Hippocampal formation (tissue), 2 donors: ENCODE measurements around the gene RHOG.
A peak's percentile ranks its signal among the peaks of the same experiment; 100 is the strongest.
"Not testable (repeated sequence)": the region's sequence is repeated elsewhere in the genome, so short reads cannot be mapped to it uniquely, and the experiment has no call there.

Experiments used
- DNase-seq, 2 donors: peaks; one replicate each; lab custom pipeline; 2025; lab: John Stamatoyannopoulos, UW

Gene RHOG

DNA sequence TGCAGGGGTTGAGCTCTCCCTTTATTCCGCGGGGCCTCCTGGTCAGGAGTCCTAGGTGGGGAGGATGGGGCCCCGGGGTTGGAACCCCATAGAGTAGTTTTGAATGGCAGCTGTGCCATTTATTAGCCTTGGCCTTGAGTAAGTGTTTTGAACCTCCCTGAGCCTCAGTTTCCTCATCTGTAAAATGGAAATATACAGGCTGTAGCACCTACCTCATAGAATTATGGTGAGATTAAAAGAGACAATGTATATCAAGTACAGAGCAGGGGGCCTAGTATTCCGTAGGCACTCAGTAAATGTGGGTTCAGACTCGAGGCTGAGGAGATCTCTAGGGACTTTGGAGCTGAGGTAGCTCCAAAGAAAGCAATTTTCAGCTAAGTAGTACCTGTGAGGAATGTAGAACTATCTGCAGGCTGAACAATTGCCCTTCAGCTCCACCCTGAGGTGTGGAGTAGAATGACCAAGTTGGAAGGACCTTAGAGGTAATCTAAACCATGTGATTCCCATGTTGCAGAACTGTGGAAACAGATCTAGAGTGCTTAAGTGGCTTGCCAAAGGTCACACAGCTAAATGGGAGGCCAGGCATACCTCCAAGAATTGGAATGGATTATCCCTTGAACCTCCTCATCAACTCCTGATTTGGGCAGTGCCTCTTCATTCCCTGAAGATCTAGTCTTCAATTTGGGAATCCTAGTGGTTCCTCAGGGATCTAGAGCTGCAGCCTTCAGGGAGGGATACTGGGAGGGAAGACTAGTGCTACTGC, 31.7 kb downstream of the RHOG start:
- no peak for DNase-seq

DNA sequence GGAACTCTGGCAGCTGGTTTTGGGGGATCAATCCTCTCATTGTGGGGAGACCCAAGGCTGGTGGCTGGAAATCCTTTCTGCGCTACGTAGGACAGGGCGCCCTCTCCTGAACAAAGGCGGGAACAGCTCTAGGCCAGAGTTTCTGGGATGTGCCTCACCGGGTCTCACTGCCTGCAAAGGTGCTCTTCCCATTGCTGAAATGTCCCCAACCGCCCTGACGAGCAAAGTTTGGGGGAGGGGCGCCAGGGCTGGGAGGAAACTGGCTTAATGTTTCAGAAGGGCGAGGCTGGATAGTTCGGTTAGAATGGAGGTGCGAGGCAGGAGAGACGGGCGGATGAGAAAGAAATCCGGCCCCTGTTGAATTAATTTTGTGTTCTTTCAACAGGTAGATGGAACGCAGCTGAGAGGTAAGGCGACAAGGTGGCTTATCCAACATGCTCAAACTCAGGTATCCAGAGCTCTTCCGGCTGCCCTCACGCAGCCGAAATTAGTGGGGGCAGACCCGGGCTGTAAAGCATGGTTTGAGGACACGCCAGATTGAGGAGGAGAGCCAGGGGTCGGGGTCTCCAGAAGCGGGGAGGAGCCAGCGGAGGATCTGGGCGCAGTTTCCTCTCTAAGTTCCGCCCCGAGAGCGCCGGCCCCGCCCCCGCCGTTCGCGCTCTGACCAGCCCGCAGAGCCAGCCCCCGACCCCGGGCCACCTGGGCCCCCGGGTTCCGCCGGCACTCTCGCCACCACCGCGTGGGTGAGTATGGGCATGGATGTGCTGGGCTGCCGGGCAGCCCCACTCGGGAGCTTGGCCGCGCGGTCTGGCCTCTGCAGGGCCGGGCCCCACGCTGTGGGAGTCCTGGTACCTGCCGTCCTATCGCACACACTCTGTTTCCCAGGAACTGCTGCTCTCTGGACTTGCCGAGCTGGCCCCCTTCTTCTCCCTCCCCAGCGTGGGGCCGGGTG, 32.6 kb downstream of the RHOG start, which contains the start of gene PGAP2:
TSS of gene PGAP2 (plus strand) at position 652 of the 952 bp plus-strand sequence. CDS start 2,700 bp downstream, outside the sequence.
- peak; percentile 39 to 41 for DNase-seq

DNA sequence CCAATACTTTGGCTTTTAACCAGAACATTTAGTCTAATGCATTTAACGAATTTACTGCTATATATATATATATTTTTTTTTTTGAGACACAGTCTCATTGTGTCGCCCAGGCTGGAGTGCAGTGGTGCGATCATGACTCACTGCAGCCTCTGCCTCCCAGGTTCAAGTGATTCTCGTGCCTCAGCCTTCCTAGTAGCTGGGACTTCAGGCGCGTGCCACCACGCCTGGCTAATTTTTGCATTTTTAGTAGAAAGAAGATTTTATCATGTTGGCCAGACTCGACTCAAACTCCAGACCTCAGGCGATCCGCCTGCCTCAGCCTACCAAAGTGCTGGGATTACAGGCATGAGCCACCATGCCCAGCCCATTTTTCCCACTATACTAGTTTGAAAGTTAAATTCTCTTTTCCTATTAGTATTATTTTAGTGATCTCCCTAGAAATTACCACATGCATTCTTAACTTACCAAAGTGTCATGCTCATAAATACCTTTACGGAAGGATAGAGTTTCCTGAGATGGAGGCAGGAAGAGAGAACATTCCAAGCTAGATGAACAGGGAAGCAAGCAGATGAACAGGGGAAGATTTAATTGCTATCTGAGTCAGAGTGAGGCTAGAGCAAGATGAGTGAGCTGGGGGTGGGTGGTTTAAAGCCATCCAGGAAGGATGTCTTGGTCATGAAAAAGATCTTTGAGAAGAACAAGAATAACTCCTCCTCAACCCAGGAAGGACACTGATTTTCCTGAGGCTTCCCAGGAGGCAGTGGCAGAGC, 36.8 kb downstream of the RHOG start:
- no peak for DNase-seq

DNA sequence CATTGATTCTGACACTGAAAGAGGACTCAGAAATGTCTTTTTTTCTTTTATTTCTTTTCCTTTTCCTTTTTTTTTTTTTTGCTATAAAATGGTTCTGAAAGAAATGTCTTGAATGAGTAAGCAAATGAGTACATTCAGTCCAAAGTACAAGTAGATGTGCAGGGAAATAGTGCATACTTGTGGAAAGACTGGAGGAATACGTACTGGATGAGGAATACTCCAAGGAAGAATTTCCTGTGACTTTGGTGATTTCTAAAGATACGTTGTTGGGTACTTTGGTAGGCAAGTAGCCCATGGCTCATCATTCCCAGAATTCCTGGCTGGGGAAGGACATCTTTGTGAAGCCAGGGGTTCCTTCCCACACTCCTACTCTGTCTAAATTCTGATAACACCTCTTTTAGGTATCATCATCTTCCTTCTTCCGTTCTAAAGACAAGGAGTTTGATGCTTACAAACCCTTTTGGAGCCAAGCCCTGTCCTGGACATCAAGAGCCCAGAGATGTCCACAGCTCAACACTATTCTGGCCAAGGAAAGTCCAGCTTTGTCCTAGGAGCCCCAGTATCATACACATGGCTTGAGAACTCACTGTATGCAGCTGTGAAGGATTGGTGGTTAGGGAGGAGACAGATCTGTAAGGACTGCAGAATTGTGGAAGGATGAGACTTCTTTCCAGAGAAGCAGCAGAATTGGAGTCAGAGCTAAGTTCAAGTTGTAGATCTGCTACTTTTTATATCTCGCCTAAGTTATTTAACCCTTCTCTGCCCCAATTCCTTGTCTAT, 38.6 kb downstream of the RHOG start:
- no peak for DNase-seq

DNA sequence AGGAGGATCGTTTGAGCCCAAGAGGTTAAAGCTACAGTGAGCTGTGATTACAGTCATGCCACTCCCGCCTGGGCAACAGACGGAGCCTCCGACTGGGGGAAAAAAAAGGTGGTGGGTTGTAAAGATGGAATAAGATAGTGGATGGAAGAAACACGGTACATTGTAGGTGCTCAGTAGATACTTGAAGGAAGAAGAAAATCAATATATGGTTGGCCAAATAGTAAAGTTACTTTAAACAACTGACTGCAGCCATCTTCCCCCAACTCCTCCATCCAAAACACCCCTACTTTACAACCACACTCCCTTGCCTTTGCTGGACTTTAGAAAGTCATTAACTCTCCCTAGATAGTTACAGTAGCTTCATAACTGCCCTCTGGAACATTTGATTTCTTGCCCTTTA, 40.9 kb downstream of the RHOG start:
- no peak for DNase-seq

DNA sequence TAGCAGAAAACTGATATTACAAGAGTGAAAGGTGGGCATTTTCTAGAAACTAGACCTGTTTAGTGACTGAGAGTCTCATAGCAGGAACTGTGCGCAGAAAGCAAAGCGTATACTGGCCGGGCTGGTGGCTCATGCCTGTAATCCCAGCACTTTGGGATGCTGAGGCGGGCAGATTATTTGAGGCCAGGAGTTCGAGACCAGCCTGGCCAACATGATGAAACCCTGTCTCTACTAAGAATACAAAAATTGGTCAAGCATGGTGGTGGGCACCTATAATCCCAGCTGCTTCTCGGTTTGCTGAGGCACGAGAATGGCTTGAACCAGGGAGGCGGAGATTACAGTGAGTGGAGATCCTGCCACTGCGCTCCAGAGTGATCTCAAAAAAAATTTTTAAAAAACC, 41.6 kb downstream of the RHOG start:
- DNase-seq: no peak

DNA sequence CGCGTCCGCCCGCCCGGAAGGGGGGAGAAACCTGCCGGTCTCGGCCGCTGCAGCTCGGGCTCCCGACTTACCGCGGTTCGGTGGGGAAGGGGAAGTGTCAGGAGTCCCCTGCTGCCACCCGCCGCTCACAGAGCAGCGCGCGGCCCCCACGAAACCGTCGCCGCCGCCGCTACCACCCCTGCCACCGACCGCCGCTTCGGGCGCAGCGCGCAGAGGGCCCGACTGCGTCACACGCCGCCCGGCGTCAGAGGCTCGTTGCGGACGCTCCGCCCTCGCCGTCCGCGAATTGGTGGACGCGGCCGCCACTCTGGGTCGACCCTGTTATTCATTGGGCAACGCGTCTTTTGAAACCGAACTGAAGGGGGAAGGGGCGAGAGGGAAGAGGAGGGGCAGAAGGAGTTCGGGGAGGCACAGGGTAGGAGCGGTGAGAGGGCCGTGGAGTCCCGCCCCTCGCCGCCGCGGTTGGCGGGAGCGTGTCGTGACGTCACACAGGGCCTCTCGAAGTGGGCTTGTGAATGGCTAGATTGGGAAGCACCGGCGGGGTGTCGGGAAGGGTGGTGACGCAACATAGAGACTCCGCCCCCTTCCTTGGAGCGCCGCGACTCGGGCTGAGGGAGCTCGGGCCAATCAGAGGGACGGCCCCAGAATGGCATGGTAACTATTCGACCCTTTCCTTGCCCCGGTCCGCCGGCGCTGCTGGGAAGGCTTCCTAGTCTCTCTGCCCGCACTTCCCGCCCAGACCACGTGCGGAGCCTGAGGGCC, 43.2 kb downstream of the RHOG start, which contains the start of gene NUP98:
TSS of gene NUP98 (minus strand) at position 226 of the 762 bp plus-strand sequence. CDS start 15,437 bp downstream, outside the sequence.
- DNase-seq: peak; percentile 99

DNA sequence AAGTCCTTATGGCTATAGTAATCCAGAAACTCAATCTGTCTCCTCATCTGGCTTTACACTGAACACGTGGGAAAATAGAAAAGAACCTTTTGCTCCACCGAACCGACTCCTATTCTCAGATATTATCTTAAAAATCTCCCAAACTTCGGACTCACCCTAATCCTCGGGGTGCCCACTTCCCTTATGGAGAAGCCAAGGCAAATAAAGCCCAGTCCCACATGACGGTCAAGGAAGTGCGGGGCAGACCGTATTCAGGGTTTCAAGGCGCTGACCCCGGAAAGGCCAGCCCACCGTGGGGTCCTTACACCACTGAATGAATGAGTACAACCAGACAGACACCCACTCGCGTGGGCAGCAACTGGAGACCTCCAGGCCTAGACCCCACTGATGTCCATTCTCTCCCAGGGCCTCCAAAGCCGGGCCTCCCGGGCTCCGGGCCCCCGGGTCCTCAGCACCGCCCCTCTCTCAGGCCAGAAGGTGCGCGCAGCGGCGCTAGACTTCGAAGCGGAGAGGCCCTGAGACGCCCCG, 43.9 kb downstream of the RHOG start:
- no peak for DNase-seq

DNA sequence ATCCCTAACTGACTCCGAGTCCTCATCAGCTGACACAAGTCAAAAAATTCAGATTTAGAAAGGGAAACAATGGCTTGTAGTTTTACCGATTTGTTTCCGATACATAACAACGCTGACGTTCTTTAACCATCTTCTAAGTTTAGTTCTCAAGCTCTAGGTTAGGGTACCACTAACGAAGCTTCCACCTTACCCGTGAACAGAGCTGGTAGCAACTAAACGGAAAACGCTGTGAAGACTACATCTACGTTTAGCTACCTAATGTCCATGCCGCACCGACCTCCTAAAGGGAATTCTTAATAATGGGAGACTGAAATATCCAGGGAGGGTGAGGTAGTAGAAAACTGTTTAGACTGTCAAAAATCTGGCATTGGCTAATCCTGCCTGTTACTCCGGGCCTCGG, 44.4 kb downstream of the RHOG start:
- no peak for DNase-seq

DNA sequence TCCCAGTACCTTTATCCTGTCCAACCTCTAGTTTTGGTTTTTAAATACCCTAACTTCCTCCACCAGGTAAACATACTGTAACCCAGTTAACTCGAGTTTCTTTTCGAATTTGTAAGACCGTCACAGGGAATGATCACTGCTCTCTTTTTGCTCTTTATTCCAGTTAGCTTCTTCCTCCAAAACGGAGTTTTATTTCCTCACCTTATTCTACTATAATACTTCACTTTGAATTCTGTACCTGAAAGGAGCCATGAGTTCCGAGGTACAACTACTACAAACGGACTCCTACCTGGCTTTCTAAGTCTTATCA, 44.8 kb downstream of the RHOG start:
- DNase-seq: no peak

DNA sequence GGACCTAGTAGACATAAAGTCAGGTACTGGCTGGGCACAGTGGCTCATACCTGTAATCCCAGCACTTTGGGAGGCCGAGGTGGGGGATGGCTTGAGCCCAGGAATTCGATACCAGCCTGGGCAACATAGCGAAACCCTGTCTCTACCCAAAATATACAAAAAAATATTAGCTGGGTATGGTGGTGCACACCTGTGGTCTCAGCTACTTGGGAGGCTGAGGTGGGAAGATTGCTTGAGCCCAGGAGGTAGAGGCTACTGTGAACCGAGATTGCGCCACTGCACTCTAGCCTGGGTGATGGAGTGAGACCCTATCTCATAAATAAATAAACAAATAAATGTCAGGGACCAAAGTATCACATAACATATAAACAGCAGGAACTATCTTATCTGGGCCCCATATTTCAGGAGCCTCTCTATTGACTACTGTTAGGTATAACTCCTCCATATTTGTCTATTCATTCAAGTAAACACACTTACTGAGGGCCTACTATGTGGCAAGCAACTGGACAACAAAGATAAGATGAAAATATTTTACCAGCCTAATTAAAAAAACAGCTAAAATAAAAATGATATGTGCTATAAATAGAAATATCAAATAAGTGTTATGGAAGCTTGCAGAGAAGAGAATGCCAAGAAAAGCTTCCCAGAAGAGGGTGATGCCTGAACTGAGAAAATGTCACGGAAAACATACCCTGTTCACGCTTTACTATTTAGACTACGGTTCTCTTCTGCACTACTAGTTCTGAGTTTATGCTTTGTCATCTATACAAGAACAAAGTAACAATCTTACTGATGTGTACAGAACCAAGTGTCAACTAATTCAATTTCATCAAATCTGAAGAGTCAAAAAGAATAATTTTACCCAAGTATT, 45.4 kb downstream of the RHOG start:
- no peak for DNase-seq

DNA sequence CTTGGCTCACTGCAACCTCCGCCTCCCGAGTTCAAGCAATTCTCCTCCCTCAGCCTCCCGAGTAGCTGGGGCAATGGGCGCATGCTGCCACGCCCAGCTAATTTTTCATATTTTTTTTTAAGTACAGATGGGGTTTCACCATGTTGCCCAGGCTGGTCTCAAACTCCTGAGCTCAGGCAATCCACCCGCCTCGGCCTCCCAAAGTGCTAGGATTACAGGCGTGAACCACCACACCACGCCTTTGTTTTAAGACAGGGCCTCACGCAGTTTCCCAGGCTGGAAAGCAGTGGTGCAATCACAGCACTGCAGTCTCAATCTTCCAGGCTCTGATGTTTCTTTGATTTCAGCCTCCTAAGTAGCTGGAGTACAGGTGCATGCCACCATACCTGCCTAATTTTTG, 46.4 kb downstream of the RHOG start:
- DNase-seq: not testable (repeated sequence)

DNA sequence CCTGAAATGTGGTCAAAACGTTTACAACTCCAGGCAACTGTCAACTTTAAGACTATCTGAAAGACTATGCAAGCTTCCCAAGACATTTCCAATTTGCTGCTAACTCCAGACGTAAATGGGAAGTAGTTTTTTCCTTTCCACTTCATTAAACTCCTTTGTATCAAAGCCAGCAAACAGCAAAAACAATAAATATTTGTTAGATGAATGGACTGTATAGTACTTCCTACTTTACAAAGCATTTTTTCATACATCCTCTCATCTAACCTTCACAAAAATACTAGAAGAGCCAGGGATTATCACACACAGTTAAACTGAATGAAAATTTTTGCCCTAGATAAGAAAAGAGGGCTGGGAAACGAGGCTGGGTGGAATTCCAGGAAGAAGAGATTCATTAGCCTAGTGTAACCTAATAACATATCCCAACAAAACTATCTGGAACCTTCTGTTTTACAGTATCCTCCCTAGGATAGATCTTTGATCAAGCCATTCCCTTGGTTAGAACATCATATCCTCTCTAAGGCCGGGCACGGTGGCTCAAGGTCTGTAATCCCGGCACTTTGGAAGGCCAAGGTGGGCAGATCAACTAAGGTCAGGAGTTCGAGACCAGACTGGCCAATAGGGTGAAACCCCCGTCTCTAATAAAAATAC, 53.9 kb downstream of the RHOG start:
- no peak for DNase-seq

DNA sequence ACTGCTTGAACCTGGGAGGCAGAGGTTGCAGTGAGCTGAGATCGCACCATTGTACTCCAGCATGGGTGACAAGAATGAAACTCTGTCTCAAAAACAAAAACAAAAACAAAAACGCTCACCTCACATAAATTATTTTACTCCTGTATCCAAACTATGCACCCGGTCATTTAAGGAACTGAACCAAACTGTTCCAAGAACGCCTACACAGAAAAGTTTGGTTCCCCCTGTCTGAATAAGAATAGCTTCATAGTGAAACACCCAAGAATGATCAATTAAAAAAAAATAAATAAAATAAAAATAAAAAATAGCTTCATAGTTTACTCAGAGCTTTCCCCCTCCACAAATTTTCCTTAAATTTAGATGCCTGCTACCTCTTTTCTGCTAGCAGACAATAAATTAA, 57.1 kb downstream of the RHOG start:
- DNase-seq: no peak

DNA sequence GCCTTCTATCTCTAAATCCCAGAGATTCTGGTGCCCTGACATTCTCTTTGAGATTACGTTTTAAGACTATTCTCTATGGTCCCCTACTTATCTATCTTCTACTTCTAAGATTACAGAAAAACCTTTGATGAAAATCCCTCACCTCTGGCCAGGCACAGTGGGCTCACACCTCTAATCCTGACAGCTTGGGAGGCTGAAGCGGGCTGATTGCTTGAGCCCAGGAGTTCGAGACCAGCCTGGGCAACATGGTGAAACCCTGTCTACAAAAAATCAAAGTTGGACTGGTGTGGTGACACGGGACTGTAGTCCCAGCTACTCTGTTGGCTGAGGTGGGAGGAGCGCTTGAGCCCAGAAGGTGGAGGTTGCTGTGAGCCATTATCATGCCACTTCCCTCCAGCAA, 57.8 kb downstream of the RHOG start:
- DNase-seq: no peak

DNA sequence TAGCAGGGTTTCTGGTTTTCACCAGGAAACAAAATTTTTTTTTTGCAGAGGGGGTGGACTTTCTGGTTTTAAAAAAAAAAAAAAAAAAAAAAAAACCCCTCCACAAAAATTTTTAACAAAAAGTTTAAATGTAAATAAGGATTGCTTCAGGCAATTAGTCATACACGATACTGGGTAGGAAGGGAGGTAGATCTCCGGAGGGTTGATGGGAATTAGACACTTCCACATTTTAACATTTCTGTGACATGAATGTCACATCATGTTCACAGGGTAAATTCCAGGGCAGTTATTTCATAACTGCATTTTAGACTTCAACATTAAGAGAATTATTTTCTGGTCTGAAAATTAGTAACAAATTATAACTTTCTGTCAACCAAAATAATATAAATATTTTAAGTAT, 59.3 kb downstream of the RHOG start:
- DNase-seq: no peak
